Middle frontal gyrus (tissue), 1 donor: ENCODE data around the gene PUSL1.

ENCODE experiments used
- DNase-seq: peaks from one replicate; pipeline ENCODE4 v3.0.0-alpha.2; 2015; ENCODE audit warnings: low spot score; ENCODE audit errors: extremely low spot score

Gene PUSL1

DNA sequence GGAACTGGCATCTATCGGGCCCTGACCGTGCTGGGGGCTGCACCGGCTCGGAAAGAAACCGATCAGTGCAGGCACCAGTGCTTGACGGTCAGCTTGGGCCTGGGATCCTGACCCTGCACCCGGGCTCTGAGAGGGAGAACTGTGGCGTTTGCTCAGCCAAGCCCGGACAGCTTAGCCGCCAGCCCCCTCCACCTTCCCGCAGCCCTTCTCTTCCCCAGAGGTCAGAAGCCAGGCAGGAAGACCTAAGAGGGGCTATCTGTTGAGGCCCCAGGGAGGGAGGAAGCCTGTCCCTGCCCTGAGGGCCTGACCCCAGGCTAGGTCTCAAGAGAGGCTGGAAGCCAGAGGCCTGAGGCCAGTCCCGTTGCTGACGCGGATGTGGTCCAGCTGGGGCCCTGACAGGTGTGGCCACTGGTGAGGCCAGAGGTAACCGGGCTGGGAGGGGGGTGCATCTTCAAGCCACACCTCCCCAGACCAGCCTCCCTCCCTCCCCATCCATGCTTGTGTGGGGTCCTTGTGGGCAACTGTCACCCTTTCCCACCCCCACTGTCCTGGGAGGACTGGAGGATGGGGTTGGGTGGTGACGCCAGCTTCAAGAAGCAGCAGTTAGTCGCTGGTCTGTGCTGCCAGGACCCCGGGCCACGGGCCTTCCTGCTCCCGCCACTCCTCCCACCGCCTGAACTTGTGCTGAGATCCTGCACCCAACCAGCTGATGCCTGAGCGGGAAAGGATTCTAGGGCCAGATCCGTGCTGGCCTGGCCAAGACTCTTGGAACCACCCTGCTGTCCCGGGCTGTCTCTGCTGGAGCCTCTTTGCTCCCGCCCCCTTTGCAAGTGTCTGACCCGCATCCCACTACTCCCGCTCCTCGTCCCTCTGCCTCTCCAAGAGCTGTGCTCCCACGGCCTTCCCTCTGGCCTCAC is 43.4 kb downstream of the PUSL1 start:
- DNase-seq = no peak

DNA sequence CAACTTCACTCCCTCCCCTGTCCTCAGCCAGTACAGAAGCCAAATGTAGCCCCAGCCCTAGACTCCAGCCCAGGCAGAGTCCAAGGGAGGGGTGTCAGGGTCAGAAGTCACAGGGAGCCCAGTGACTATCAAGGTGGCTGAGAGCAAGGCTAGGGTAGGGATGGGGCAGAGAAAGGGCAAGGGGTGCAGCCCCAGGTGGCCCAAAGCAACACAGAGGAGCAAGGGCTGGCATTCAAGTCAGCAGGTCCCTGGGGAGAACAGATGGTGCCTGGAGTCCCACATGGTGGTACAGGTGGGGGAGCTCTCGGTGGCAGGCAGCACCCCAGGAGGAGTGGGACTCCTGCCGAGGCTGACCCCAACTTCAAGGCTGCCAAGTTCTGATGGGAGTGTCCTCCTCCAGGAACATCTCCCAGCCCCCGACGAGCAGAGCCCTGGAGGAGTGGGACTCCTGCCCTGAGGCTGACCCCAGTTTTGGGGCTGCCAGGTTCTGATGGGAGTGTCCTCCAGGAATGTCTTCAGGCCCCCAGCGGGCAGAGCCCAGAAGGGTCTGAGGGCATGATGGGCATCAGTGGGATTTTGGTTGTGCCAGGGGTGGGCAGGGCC is 44.5 kb downstream of the PUSL1 start:
- DNase-seq = no peak

DNA sequence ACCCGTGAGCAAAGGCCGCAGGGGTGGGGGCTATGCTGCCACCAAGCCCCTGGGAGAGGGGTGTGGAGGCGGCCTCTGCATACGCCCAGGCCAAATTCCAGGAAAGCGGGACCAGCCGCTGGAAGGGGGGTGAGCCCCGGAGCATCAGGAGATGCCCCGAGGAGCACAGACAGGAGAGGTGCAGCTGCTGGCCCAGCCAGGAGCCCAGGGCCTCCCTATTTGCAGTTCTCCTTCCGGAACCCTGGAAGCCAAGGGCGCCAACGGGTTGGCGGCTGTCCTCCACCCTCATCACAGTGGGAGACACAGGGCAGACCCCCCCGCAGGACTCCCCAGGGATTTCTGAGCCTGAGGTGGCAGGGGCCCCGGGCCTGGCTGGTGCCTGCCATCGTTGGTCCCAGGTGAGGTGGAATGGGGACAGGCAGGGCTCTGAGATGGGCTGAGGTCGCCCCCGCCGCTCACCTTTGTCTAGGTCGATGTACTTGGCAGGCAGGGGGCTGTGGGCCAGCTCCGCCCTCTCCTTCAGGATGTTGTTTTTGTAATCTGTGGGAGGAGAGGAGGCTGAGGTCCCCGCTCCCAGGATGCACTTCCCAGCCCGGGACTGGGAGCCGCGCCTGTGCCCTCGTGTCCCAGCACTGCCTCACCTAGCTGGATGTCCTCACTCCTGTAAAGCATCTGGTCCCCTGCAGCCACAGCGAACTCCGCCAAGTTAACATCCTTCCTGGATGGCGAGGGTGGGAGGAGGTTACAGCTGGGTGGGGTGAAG is 45.2 kb downstream of the PUSL1 start:
- no peak for DNase-seq

DNA sequence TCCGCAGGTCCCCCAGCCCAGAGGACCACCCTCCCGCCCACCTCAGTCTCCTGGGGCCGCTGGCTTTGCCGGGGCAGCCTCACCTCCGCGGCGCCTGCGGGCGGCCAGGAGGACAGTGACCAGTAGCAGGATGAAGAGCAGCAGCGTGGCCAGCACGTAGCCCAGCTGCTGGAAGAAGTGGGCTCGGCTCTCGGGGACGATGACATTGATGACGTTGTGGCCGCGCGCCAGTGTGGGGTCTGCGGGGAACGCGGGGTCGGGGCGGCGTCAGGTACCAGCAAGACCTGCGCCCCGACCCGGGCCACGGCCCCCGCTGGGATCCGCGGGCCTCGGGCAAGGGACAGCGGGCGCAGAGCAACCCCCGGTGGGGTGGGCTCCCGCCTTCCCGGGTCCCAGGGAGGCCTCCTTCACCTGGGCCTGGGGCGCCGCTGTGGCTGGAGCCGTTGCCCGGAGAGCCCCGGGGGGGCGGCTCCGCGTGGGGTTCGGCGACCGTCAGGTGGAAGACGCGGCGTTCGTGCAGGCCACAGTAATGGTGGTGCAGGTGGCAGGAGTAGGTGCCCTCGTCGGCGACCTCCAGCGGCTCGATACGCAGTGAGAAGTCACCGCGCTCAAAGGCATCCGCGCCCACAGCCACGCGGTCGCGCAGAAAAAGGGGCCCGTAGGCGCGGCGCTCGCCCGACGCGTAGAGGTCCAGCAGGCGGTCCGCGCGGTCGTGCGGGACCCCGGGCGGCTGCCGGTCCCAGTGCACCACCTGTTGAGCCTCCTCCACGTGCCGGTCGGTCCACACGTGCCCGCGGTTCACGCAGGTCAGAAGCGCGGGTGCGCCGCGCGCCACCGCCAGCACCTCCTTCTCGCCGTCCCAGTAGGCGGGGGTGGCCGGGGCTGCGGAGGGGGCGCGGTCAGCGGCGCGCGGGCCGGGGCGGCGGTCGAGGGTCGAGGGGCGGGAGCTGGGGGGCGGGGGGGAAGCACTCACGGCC is 46.2 kb downstream of the PUSL1 start:
- no peak for DNase-seq

DNA sequence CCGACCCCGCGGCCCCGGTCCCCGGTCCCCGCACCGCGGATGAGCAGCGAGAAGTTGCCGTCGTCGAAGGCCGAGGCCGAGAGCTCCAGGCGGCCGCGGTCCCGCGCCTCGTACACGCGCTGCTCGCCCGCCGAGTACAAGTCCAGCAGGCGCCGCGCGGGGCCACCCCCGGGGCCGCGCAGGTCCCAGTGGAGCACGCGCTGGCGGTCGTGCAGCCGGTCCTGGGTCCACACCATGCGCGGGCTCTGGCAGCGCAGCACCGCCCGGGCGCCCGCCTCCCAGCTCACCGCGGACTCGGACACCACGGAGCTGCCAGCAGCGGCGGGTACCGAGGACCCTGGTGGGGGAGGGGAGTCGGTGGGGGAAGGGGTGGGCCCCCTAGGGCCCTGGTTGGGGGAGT is 47.0 kb downstream of the PUSL1 start:
- no peak for DNase-seq

DNA sequence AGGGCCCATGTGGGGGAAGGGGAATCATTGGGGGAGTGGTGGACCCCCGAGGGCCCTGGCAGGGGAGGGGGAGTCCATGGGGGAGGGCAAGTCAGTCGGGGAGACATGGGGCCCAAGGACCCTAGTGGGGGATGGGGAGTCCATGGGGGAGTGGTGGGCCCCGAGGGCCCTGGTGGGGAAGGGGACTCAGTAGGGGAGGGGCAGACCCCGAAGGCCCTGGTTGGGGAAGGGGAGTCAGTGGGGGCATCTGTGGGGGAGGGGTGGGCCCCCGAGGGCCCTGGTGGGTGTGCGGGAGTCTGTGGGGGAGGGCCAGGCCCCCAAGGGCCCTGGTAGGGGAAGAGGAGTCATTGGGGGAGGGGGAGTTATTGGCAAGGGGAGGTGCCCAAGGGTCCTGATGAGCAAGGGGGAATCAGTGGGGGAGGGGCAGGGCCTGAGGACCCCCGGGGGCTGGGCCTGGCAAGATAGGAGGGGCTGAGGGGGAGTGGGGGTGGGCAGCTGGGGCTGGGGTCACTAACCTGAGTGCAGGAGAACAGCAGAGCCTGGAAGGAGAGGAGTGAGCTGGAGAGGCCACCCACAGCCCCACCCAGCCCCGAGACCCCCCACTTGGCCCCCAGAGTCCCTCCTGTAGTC is 47.9 kb downstream of the PUSL1 start:
- no peak for DNase-seq

DNA sequence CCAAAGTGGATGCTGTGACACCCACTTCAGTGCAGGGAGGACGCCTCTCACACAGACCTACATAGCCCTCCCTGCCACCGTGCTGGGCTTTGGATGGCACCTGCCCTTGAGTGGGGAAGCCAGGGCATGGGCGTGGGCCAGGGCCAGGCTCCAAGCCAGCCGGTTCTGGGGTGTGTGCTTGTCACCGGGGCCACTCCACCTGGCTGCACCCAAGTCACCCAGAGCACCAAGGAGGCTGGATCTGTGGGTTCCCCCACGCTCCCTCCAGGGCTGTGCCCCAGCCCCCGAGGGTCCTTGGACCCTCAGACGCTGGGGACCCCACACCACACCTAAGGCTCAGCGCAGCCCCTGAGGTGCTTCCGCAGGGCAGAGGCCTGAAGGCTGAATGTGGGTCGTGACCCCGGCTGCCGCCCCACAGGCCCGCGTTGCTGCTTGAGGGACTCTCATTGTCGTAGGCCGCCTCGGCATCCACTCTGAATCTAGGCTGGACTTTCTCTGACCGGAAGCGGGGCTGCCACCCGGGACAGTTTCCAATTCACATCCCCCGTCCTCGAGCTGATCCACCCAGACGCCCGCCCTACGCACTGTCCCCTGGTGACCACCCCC is 48.5 kb downstream of the PUSL1 start:
- no peak for DNase-seq

DNA sequence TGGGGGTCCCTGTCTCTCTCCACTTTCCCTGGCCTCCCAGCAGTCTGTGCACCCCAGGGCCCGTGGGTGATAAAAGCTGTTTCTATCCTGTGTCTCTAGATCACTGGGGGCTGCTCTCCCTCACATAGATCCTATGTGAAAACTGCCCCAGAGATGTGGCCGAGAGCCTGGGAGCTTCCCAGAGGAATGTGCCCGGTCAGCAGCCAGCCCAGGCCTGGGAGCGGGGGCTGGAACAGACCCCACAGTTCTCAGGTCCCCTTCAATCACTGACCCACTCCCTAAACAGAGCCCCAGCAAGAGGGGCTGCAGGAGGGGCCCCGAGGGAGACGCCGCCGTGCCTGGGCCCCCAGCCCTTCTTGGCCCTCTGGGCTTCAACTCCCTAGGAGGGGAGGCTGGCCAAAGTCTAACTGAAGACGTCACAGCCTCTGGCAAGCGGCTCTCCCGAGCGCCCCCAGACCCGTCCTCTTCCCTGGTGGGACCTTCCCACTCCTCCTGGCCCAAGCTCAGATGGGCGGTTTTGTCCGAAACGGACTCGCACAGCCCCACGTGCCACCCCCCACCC is 49.6 kb downstream of the PUSL1 start:
- DNase-seq = no peak

DNA sequence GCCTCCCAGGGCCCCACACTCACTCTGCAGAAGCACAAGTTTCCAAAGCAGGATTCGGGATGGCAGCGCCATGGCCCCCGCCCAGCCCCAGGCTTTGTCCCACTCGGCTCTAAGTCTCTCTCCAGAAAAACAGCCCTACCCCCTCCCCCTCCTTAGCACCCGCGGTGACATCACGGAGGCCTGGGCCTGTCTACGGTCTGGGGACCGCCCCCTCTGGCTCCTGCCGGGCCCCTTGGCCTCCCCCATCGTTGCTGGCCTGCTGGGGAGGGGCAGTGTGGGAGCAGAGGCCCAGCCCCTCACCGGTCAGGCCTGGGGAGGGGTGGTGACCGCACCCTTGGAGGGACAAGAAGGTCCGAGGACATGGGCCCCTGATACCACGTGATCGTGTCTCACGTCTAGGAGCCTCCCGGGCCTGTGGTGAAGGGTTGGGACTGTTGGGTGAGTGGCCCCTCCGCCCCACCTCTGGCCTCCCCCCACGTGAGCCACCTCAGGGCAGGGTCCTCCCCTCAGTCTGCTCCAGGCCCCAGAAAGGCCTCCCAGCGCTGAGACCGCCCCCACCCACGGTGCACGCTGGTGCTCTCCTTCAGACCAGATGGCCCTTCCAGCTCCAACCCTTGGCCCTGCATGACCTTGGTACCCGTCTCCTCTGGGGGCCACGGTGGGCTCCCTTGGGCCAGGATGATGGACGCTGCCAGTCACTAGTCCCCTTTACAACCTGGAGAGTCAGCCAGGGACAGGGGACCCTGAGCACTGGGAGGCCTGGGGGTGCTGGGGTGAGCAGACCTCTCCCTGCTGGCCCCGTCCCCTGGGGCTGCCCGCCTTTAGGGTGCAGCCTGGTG is 50.3 kb downstream of the PUSL1 start, which contains the start of gene MXRA8:
Gene MXRA8, minus strand, starts transcription at position 123 of the 839 bp plus-strand sequence. Its CDS starts 51 bp downstream, at position 72.
- no peak for DNase-seq

DNA sequence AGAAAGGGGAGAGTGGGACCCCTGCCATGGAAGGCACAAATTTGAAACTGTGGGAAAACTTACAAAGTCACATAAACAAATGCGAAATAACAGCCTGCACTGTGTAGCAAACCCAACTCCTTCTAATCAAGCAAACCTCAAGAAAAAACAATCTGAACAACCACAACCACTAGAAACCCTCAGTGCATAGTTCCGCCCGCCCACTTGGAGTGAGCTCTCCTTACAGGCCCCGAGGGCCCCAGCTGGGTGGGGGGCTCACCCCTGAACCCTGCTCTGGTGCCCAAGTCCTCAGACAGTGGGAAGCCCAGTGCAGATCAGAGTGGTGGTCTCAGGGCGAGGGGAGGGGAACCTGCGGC is 50.9 kb downstream of the PUSL1 start:
- DNase-seq = no peak

DNA sequence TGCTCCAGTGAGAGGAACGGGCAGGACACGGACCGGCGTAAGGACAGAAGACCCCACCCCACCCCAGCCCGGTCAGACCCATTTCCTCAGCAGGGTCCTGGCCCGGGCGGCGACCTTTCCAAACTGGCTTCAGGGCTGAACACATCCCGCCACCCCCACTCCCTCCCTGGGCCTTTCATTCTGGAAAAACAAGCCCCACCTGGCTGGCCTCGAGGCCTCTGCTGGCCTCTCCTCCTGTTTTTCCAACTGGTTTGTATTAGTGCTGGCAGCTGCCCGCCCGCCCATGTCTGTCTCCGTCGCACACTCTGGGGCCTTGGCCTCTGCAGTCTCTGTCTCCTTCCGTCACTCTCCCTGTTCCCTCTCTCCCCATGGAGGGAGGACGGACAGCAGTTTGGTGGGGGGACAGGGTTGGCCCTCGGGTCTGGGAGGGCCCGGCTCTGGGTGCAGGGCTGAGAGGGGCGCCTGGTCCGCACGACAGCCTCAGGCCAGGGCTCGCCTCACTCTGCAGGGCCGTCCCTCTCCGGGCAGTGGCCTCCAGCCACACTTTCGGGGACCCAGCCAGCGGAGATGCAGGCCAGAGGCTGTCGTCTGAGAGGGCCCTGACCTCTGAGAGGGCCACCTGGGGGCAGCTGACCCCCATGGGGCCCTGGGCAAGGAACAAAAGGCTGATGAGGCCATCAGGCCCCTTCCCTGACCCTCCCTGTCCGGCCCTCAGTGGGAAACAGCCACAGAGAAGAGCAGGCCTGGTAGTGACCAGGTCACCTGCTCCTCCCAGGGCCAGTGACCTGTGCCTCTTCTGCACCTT is 51.5 kb downstream of the PUSL1 start:
- DNase-seq = no peak

DNA sequence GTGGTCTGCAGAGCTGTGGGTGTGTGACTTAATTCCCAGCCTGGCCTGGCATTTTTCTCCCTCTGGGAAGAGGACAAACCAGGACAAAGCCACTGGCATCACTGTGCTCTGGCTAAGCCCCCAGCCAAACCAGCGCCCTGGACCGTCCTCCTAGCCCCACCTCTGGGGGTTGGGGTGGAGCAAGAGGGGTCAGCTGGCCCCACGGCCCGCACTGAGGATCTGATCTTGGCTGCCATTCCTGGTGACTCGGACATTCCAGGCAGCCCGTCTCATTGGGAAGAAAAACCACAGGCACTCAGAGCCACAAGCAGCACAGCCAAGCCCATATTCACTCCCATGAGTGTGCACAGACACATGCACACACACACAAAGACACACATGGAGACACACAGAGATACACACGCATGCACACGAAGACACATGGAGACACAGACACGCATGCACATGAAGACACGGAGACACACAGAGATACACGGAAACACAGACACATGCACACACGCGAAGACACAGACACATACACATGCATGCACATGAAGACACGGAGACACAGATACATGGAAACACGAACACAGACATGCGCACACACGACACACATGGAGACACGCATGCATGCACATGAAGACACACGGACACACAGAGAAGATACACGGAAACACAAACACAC is 52.2 kb downstream of the PUSL1 start:
- DNase-seq = no peak
